Uterus (tissue), 4 donors: Measurements from ENCODE around the gene BLNK. TPM values are rescaled to one million over a fixed set of nuclear protein-coding genes. Genes with fewer than 3 reads are reported as not detected.
A peak's percentile ranks its signal among the peaks of the same experiment; 100 is the strongest.
"Not testable (repeated sequence)": the region's sequence is repeated elsewhere in the genome, so short reads cannot be mapped to it uniquely, and the experiment has no call there.

ENCODE experiments used
- DNase-seq, 2 donors: peaks; one replicate each; pipeline ENCODE4 v3.0.0-alpha.2; 2019 to 2020
- H3K27ac ChIP-seq, 2 donors: fragments of 200-600 bp; sonication (generic); 1 replicate in 1 of 2; 2 replicates in 1 of 2; pipeline ENCODE4 v1.5.1; 2016 to 2018
- H3K27me3 ChIP-seq, 2 donors: fragments of 200-600 bp; sonication (generic); one replicate each; pipeline ENCODE4 v1.5.1; 2018 to 2019; ENCODE audit warnings: control low read depth in 1 of 2
- H3K36me3 ChIP-seq, 2 donors: fragments of 200-600 bp; sonication (generic); one replicate each; pipeline ENCODE4 v1.5.1; 2019; ENCODE audit warnings: control low read depth in 1 of 2
- H3K4me1 ChIP-seq, 2 donors: fragments of 200-600 bp; sonication (generic); one replicate each; pipeline ENCODE4 v1.5.1; 2018 to 2019; ENCODE audit warnings: control low read depth in 1 of 2
- H3K4me3 ChIP-seq, 2 donors: fragments of 200-600 bp; sonication (generic); 1 replicate in 1 of 2; 2 replicates in 1 of 2; pipeline ENCODE4 v1.5.1; 2018 to 2019; ENCODE audit warnings: mild to moderate bottlenecking in 1 of 2
- H3K9me3 ChIP-seq, 2 donors: fragments of 200-600 bp; sonication (generic); one replicate each; pipeline ENCODE4 v1.5.1; 2019; ENCODE audit warnings: control low read depth in 1 of 2
- POLR2A ChIP-seq, 2 donors: fragments of 450-650 bp; IDR thresholded peaks; one replicate each; pipeline ENCODE4 v1.6.1; 2016; ENCODE audit warnings: antibody characterized with exemption in 2 of 2, mild to moderate bottlenecking in 1 of 2, moderate library complexity in 1 of 2
- intact Hi-C: fragments of 100-400 bp; cut with DNase I; formaldehyde crosslinking; loops from one replicate; pipeline ENCODE4 v1.15.1; 2023; ENCODE audit warnings: low total_unique reads
- total RNA-seq, 4 donors: library from RNA; depleted of rRNA in 3 of 4; stranded (reverse); fragments of >200 nt in 3 of 4; gene quantifications; one replicate each; pipeline versions ENCODE4 v1.1.0 to v1.2.4, GENCODE V29; 2014 to 2023
- TF ChIP-seq, protein P1 (sequence below), 4 experiments: fragments of 200-600 bp in 2 of 4; fragments of 450-650 bp in 2 of 4; sonication (generic) in 2 of 4; IDR thresholded peaks; one replicate each; pipeline ENCODE4 v1.5.1; 2016 to 2019; ENCODE audit warnings: antibody characterized with exemption in 4 of 4, mild to moderate bottlenecking in 2 of 4, moderate library complexity in 1 of 4
- donor health status: DM: yes; HTN: yes; CAD: no.

The BLNK gene
- total RNA-seq, 4 donors from 2014 or later = 0.67 to 3.9 (median 1.8) TPM; not detected in 1

- TF ChIP-seq, protein P1, sequence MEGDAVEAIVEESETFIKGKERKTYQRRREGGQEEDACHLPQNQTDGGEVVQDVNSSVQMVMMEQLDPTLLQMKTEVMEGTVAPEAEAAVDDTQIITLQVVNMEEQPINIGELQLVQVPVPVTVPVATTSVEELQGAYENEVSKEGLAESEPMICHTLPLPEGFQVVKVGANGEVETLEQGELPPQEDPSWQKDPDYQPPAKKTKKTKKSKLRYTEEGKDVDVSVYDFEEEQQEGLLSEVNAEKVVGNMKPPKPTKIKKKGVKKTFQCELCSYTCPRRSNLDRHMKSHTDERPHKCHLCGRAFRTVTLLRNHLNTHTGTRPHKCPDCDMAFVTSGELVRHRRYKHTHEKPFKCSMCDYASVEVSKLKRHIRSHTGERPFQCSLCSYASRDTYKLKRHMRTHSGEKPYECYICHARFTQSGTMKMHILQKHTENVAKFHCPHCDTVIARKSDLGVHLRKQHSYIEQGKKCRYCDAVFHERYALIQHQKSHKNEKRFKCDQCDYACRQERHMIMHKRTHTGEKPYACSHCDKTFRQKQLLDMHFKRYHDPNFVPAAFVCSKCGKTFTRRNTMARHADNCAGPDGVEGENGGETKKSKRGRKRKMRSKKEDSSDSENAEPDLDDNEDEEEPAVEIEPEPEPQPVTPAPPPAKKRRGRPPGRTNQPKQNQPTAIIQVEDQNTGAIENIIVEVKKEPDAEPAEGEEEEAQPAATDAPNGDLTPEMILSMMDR (IDR thresholded peaks at IDR 0.05) = no peak
- TF ChIP-seq POLR2A (IDR thresholded peaks at IDR 0.05) = no peak
- no peak overlapping the region for H3K27ac ChIP-seq
- H3K36me3 ChIP-seq = no peaks in the 10 kb centered on the region
- H3K9me3 ChIP-seq = no peaks in the 10 kb centered on the region
- no peak for DNase-seq
- no peak overlapping the region for H3K4me3 ChIP-seq
- intact Hi-C loops = no loop called here
- H3K4me1 ChIP-seq = no peaks in the 10 kb centered on the region
- no peaks in the 10 kb centered on the region for H3K27me3 ChIP-seq
Measured at GRCh38 chr10:96311180-96311715, 39.9 kb upstream of the BLNK start.

- Histone ChIP-seq H3K36me3 (no peaks in the 10 kb centered on the region), H3K9me3 (no peaks in the 10 kb centered on the region), H3K4me3 (no peak overlapping the region), H3K27ac (peak overlapping the region in 1 of 2 donors; percentile 43), H3K27me3 (no peaks in the 10 kb centered on the region), H3K4me1 (no peaks in the 10 kb centered on the region)
- intact Hi-C loops = no loop called here
- no peak for DNase-seq
- TF ChIP-seq POLR2A (IDR thresholded peaks at IDR 0.05) = no peak
Measured at GRCh38 chr10:96310321-96310669, 38.9 kb upstream of the BLNK start.

DNA sequence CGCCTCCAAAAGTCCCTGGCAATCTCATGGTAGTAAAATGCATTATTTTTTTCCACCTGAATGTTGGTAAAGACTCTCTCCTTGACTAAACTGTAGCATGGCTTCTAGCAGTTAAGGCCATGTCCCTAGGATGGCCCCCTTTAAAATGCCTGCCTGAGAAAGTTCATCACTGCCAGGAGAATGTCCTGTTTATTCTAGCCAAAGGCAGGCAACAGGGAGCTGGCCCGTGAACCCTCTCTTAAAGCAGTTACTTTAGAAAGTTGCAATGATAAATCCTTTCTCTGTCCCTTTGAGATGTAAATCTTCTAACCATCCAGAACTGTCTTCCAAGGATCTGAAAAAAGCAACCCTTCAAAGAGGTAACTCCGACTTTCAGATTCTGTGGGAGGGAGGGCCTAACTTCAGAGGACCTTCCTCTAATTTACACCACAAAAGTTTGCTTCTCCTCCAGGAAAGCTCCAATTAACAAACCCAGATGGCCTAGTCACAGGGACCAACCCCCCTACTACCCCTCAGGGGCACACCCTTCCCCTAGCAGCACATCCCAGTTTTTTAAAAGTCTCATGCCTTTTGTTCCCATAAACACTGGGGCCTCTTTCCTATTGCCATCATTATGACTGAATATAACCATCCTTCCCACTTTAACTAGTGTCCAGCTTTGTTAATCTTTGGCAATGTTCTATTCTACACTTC is 38.4 kb upstream of the BLNK start:
- Histone ChIP-seq H3K9me3 (no peaks in the 10 kb centered on the region), H3K27ac (peak overlapping the region in 1 of 2 donors; percentile 43), H3K4me3 (no peak overlapping the region), H3K36me3 (no peaks in the 10 kb centered on the region), H3K27me3 (no peaks in the 10 kb centered on the region), H3K4me1 (no peaks in the 10 kb centered on the region)
- TF ChIP-seq POLR2A (IDR thresholded peaks at IDR 0.05) = no peak
- TF ChIP-seq, protein P1 (IDR thresholded peaks at IDR 0.05) = no peak
- intact Hi-C loops = no loop called here
- no peak for DNase-seq

DNA sequence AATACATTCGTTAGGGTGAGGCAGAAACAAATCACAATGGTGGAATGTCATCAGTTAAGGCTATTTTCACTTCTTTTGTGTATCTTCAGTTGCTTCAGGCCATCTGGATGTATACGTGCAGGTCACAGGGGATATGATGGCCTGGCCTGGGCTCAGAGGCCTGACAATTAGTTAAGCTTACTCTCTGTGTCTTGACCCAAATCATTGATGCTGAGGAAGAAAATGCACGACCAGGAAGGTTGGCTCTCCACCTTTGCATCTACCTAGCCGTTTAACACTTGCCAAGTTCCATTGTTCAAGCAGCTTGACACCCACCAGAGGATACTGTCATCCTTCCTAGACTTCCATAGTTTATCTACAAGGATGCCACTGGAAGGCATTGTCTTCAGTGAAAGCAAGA is 37.5 kb upstream of the BLNK start:
- H3K27me3 ChIP-seq, H3K36me3 ChIP-seq, H3K4me1 ChIP-seq, H3K27ac ChIP-seq, intact Hi-C loops, DNase-seq, H3K4me3 ChIP-seq, H3K9me3 ChIP-seq: not testable (repeated sequence)

GRCh38 chr10:96306516-96306915 is 35.1 kb upstream of the BLNK start:
- H3K36me3 ChIP-seq = no peaks in the 10 kb centered on the region
- H3K9me3 ChIP-seq = no peaks in the 10 kb centered on the region
- no peak for DNase-seq
- H3K4me3 ChIP-seq = no peak overlapping the region
- no peak overlapping the region for H3K27ac ChIP-seq
- no peaks in the 10 kb centered on the region for H3K4me1 ChIP-seq
- no peaks in the 10 kb centered on the region for H3K27me3 ChIP-seq
- TF ChIP-seq, protein P1 (IDR thresholded peaks at IDR 0.05) = no peak
- no peak for TF ChIP-seq POLR2A (IDR thresholded peaks at IDR 0.05)
- intact Hi-C loops = no loop called here

DNA sequence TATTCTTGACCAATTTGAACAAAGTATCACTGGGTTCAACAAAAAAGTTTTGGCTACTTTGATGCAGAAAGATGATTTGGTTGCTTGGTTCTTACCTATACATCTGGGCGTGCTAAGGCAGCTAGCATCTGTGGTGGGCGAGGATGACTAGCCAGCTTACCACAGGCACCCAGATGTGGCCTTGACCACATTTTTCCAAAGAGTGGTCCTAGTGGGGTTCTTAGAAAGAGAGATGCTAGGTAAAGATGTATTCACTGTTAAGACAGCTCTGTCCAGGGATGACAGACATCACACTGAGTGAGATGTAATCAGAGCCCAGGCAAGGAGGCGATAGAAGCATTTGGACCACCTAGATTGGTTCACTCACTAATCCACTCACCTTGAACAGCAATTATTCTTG is 33.6 kb upstream of the BLNK start:
- Histone ChIP-seq H3K27me3 (no peaks in the 10 kb centered on the region), H3K9me3 (no peaks in the 10 kb centered on the region), H3K27ac (no peak overlapping the region), H3K36me3 (no peaks in the 10 kb centered on the region), H3K4me1 (no peaks in the 10 kb centered on the region), H3K4me3 (no peak overlapping the region)
- no peak for TF ChIP-seq POLR2A (IDR thresholded peaks at IDR 0.05)
- TF ChIP-seq, protein P1 (IDR thresholded peaks at IDR 0.05) = no peak
- DNase-seq = no peak
- intact Hi-C loops = no loop called here
